Fibroblast of pulmonary artery (primary cell): ENCODE measurements around the gene COL1A1.

Experiments used
- DNase-seq: peaks from one replicate; pipeline ENCODE4 v3.0.0-alpha.2; 2010; ENCODE audit warnings: low read depth
- H3K4me3 ChIP-seq: replicated peaks from 2 replicates; pipeline ENCODE4 v1.5.1; 2011; ENCODE audit warnings: low read depth, mild to moderate bottlenecking, control low read depth, low read length, moderate library complexity
- CTCF ChIP-seq: IDR thresholded peaks from 2 replicates; pipeline ENCODE4 v1.5.1; 2011; ENCODE audit warnings: mild to moderate bottlenecking, control low read depth, low read length, inconsistent platforms; ENCODE audit errors: missing control alignments

Gene COL1A1

GRCh38 chr17:50214976-50215760, 13.7 kb upstream of the COL1A1 start:
- no peak for TF ChIP-seq CTCF
- H3K4me3 ChIP-seq, result no peak overlapping the region
- peak; percentile 58 for DNase-seq

GRCh38 chr17:50213026-50214022, 11.9 kb upstream of the COL1A1 start:
- no peak for TF ChIP-seq CTCF
- no peak overlapping the region for H3K4me3 ChIP-seq
- DNase-seq, result no peak

GRCh38 chr17:50212121-50212843, 10.9 kb upstream of the COL1A1 start:
- peak; percentile 78 for DNase-seq
- no peak overlapping the region for H3K4me3 ChIP-seq
- TF ChIP-seq CTCF, result no peak

- H3K4me3 ChIP-seq, result no peak overlapping the region
- no peak for TF ChIP-seq CTCF
- peak; percentile 63 for DNase-seq
These were observed 10.1 kb upstream of the COL1A1 start for GRCh38 chr17:50211249-50212120.

DNA sequence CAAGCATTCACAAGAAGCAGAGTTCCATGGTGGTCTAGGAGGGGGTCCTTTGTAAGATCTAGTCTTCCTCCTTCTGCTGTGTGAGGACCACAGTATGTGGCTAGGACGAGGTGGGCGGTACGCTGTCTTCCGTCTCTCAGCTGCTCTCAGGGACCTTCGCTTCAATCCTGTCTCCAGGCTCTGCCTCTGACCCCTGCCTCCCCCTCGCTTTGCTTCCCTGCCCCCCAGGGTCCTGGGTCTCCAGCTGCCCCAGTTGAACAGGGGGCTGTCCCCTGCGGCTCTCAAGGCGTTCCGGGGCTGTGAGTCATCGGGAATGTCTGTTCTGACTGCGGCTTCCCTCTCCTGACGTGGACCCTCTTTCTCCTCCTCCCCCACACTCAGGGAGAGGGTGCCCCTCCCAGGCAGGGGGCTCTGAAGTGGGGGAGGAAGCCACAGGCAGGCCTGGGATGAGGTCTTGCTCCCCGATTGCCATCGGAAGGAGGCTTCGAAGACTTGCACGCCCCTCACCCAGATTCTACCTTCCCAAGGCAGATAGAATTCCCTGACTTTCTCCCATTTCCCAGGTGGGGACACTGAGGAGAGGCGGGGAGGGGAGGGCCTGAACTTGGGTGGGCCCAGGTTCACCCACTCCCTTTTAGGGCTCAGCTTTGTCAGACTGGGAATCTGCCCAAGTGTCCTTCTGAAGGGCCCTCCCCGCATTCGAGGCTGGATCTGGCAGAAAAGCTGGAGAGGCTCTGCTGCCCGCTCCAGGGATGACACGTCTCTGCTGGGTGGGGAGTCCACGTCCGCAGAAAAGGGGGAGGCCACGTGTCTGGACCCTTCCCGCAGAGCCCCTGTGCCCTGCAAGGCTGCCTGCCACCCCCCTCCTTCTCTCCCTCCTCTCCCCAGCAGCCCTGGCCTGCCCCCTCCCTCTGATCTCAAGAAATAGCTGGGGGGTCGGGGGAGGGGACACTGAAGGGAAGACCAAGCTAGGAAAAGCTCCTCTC, 9.1 kb upstream of the COL1A1 start:
- peak overlapping the region; percentile 24 for H3K4me3 ChIP-seq
- DNase-seq, result peak; percentile 97
- TF ChIP-seq CTCF, result no peak
